AG08396 (cell line): ENCODE measurements around the gene FAM53B.
"Not testable (repeated sequence)": the region's sequence is repeated elsewhere in the genome, so short reads cannot be mapped to it uniquely, and the experiment has no call there.

Experiments
- DNase-seq: peaks from one replicate; pipeline ENCODE4 v3.0.0; 2012; ENCODE audit warnings: low spot score, mixed read lengths

FAM53B gene

GRCh38 chr10:124744102-124745050 lies at the start of gene FAM53B:
FAM53B (minus strand) TSS chr10:124744378; CDS start chr10:124706713, 37,665 bp downstream.
- DNase-seq = peak; percentile 93

- DNase-seq = no peak
Measured at GRCh38 chr10:124792998-124793352, 48.8 kb upstream of the FAM53B start.

- DNase-seq = peak; percentile 96
Measured at GRCh38 chr10:124791547-124792348, 47.6 kb upstream of the FAM53B start, which contains the start of gene EEF1AKMT2. EEF1AKMT2 (minus strand) TSS chr10:124791887; CDS start chr10:124791833, 54 bp downstream.

- DNase-seq = not testable (repeated sequence)
Measured at GRCh38 chr10:124782900-124783299, 38.7 kb upstream of the FAM53B start.

GRCh38 chr10:124768791-124769190 lies 24.6 kb upstream of the FAM53B start:
- DNase-seq = no peak

GRCh38 chr10:124765256-124765655 lies 21.1 kb upstream of the FAM53B start:
- DNase-seq = no peak

- no peak for DNase-seq
Measured at GRCh38 chr10:124763267-124763666, 19.1 kb upstream of the FAM53B start.

- DNase-seq = no peak
Measured at GRCh38 chr10:124762281-124762680, 18.1 kb upstream of the FAM53B start.

GRCh38 chr10:124756156-124756903 lies 12.2 kb upstream of the FAM53B start:
- DNase-seq = no peak

- no peak for DNase-seq
Measured at GRCh38 chr10:124755581-124755980, 11.4 kb upstream of the FAM53B start.

- DNase-seq = no peak
Measured at GRCh38 chr10:124754227-124754626, 10.0 kb upstream of the FAM53B start.

- no peak for DNase-seq
Measured at GRCh38 chr10:124748953-124749645, 4.9 kb upstream of the FAM53B start.

- no peak for DNase-seq
Measured at GRCh38 chr10:124748166-124748565, 4.0 kb upstream of the FAM53B start.

GRCh38 chr10:124747745-124748144 lies 3.6 kb upstream of the FAM53B start:
- DNase-seq = no peak

- no peak for DNase-seq
Measured at GRCh38 chr10:124746992-124747391, 2.8 kb upstream of the FAM53B start.

- not testable (repeated sequence) for DNase-seq
Measured at GRCh38 chr10:124746447-124746846, 2.3 kb upstream of the FAM53B start.

- no peak for DNase-seq
Measured at GRCh38 chr10:124745673-124746072, 1.5 kb upstream of the FAM53B start.

- DNase-seq = no peak
Measured at GRCh38 chr10:124745252-124745651, 1.1 kb upstream of the FAM53B start.

GRCh38 chr10:124743191-124744101 lies 732 bp downstream of the FAM53B start:
- peak; percentile 62 for DNase-seq
